Activated CD4-positive, alpha-beta T cell treated with anti-CD3 and anti-CD28 coated beads, Interleukin-2, Interleukin-6, amounts not matched to agents 100 ng/mL and 50 ng/mL, durations not matched to agents 16 hours and 8 hours (primary cell): ENCODE measurements around the gene MYBPHL.

ENCODE experiments used
- DNase-seq: peaks from one replicate; pipeline ENCODE4 v3.0.0-alpha.2; 2020

MYBPHL gene

DNA sequence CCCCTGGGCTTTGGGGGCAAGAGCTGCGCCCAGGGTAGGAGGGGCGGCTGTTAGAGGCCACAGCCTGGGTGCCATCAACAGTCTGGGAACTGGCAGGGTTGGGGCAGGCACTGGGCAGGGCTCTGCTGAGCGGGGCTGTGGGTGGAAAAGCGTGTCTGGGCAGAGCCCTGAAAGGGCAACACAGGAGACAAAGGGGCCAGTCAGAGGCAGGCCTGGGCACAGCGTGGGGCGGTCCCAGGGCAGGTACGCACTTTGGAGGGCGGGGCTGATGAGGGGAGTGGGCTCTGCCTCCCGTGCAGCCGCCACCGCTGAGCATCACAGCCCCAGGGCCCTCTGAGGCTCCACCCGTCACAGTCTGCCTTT, 43.6 kb downstream of the MYBPHL start:
- no peak for DNase-seq

DNA sequence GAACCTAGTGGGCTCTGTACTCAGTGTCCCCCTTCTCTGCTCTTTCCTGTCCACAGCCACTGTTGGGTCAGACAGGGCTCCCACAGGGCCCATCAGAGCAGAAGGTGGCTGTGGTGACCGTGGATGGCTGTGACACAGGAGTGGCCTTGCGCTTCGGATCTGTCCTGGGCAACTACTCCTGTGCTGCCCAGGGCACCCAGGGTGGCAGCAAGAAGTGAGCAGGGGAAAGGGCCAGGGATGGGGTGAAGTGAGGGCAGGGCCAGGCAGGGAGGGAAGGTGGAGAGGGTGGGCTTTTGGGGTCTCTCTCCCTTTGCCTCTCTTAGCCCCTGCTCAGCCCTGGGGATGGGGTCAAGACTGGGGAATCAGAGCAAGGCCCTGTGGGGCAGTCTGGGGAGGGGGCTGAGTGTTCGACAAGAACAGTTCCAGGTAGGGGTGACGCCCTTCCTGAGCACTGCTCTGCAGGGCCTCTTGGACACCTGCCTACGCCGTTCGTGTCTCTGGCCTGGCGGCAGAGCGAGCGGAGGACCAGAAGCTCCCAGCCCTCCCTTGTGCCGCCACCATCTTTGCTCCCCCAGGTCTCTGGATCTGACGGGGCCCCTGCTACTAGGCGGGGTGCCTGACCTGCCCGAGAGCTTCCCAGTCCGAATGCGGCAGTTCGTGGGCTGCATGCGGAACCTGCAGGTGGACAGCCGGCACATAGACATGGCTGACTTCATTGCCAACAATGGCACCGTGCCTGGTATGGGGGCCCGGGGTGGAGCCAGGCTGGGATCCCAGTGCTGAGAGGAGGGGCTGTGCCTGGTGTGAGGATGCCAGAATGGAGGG, 44.4 kb downstream of the MYBPHL start:
- no peak for DNase-seq

DNA sequence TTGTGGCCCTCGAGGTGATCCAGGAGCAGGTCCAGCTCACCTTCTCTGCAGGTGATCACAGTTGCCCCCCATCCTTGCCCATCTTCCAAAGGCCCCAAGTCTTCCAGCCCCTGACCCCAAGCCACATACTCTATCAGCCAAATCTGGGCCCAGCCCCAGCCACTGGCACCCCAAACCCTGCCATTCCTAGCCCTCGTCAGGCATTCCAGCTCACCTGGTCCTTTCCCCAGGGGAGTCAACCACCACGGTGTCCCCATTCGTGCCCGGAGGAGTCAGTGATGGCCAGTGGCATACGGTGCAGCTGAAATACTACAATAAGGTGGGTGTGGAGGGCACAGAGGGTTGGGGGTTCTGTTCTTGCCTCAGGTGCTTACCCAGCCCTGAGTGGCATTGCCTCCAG, 45.2 kb downstream of the MYBPHL start:
- no peak for DNase-seq

DNA sequence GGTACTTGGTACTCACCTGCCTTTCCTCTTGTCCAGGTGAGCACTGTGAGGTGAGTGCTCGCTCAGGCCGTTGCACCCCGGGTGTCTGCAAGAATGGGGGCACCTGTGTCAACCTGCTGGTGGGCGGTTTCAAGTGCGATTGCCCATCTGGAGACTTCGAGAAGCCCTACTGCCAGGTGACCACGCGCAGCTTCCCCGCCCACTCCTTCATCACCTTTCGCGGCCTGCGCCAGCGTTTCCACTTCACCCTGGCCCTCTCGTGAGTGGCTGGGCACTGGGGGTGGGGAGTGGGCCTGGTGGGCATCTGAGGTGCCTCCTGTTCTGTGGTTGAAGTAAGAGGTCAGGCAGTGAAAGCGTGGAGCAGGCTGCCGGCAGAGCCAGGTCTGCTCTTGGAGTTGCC, 45.8 kb downstream of the MYBPHL start:
- DNase-seq: no peak

DNA sequence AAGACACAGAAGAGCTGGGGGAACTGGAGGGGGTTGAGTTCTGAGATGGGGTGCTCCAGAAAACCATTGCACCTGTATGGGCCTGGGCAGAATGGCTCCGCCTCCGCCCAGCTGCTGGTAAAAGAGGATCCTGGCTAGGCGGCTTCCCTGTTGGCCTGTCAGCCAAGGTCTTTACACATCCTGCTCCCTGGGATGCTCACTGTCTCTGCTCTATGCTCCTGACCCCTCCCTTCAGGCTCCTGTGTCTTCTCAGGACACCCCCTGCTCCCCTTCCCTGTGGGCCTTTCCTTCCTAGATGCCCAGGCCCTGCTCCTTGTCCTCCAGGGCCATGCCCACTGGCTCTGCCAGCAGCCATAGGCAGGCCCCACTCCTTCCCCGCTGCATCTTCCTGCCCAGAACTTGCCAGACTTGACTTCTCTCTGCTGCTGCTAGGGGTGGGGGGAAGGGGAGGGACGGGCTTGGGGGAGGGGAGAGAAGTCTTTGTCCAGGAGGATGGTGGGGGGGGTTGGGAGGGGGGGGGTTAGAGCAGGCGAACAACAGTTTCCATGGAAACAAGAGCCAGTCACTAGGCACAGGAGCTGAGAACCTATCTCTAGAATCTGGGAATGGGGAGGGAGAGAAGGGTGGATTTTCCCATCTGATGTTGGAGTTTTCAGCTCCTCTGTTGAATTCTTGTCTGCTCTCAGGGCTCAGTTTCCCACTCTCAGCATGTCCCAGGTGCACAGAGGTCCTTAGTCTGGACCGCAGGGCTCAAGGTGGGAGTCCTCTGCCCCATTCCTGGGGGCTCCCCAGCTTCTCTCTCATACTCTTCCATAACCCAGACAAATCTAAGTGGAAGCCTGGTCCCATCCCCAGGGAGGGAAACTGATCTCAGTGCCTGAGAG, 46.9 kb downstream of the MYBPHL start:
- no peak for DNase-seq

DNA sequence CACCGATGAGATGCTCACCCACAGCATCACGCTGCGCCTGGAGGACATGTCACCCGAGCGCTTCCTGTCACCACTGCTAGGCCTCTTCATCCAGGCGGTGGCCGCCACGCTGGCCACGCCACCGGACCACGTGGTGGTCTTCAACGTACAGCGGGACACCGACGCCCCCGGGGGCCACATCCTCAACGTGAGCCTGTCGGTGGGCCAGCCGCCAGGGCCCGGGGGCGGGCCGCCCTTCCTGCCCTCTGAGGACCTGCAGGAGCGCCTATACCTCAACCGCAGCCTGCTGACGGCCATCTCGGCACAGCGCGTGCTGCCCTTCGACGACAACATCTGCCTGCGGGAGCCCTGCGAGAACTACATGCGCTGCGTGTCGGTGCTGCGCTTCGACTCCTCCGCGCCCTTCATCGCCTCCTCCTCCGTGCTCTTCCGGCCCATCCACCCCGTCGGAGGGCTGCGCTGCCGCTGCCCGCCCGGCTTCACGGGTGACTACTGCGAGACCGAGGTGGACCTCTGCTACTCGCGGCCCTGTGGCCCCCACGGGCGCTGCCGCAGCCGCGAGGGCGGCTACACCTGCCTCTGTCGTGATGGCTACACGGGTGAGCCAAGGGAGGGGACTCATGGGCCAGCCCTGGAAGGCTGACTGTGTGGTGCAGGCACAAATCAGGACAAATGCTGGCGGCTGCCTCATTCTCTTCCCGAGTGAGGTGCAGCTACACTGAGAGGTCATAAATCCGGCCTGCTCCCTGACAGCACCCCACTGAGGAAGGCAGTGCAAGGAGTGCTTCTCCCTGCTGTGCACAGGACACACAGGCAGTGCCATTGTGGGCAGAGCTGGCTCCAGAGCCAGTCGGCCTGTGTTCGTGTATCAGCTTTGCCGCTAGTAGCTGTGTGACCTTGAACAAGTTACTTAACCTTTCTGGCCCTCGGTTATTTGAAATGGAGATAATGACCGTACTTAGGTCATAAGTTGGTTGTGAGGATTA, 48.0 kb downstream of the MYBPHL start:
- no peak for DNase-seq

DNA sequence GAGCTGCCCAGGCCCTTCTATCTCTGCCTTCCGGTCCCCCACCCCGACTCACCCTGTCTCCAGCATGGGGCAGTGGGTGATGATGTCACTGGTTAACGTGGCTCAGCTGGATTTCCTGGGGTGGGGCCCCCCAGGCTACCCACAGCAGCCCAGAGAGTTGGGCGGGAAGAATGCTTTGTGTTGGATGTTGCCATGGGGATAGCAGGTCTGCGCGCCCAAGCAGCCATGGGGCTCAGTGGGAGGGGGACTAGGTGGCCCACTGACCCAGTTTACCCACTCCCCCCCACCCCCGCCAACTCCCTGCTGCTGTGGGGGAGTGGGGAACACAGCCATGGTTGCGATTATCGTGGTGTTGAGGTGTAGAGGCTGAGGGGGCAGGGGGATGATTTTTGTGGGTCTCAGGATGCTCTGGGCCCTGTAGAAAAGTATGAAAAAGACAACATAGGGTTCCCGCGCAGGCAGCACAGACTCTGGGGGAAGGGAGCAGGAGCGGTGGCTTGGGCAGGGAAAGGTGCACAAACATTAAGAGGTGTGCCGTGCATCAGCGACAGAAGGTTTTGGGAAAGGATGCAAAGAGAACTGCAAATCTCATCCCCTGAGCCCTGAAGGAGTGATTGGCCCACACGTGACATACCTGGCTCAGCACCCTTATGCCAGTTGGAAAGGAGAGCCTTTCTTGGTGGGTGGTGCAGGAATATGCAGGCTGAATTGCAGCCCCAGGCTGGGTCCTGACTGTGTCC, 49.0 kb downstream of the MYBPHL start:
- DNase-seq: no peak

DNA sequence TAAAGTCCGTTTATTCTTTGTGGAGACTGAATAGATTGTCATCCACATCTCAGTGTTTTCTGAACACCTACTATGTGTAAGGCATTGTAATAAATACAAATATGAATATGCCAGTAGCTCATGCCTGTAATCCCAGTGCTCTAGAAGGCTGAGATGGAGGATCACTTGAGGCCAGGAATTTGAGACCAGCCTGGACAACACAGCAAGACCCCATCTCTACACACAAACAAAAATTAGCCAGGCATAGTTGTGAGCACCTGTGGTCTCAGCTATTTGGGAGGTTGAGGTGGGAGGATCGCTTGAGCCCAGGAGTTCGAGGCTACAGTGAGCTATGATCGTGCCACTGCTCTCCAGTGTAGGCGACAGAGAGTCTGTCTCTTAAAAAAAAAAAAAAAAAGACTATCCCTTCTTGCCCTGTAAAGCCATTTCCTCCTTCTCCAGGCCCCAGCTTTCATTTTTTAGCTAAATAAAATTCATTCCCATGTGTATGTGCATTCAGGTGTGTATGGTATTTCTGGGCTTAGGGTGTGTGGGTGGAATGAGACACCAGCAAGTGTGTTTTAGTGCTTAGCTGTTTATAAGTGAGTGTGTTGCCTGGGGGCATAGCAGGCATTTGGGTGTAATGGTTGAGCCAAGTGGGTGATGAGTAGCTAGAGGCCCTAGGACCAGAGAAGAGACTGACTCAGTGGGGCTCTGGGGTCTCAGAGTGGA, 49.7 kb downstream of the MYBPHL start:
- DNase-seq: no peak

DNA sequence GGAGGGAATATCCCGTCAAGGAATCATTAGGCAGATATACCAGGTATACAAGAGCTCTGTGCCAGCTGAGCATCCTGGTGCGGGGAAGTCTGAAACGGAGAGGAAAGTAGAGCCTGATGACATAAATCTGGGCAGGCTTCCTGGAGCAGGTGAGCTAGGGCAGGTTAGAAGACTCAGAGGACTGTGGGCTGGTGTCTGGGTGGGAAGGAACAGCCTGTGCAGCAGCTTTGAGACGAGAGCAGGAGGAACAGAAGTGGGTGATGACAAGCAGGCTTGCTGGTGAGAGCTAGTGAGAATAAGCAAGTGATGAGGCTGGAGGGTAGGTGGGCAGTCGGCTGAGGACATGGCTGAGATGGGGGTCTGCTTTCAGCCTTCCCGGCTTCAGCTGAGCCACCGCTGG, 50.7 kb downstream of the MYBPHL start:
- DNase-seq: no peak

DNA sequence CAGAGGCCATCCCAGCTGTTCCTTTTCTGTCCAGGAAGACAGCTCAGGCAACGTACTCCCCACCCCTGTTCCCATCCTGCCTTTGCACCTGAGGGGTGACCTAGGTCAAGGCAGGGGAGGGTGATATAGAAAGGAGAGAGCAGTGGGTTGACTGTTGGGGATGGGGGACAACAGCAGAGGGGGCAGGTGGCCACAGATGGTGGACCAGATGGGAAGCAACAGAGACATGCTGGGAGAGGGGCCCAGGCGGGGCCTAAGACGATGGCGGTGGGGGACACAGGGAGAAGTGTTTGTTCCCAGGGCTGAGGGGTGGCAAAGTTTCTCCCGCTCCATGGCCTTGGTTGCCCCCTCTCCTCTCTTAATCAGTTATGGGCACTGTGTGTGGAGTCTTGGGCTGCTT, 51.1 kb downstream of the MYBPHL start:
- DNase-seq: no peak

DNA sequence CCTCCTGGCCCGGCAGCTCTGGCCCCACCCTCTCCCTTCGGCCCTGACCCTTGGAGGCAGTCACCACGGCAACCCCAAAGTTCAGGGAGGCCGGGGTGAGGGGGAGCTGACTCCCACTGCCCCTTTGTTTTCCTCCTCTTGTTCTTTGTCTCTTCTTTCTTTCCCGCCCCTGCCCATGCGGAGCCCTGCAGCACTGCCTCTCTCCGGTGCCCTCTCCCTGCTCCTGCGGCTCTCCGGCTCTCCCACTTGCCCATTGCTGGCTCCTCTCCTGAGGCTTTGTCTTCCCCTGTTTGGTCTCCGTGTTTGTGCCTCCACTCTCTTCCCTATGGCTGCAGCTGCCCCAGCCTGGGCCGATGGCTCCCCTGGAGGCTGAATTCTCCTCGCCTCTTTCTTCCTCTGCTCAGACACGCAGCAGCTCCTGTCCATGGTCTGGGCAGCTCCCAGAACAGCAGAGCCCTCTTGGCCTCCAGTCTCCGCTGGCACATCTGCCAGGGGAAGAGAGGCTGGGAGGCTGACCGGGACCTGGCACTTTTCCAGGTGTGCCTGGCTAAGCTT, 51.6 kb downstream of the MYBPHL start:
- DNase-seq: no peak

DNA sequence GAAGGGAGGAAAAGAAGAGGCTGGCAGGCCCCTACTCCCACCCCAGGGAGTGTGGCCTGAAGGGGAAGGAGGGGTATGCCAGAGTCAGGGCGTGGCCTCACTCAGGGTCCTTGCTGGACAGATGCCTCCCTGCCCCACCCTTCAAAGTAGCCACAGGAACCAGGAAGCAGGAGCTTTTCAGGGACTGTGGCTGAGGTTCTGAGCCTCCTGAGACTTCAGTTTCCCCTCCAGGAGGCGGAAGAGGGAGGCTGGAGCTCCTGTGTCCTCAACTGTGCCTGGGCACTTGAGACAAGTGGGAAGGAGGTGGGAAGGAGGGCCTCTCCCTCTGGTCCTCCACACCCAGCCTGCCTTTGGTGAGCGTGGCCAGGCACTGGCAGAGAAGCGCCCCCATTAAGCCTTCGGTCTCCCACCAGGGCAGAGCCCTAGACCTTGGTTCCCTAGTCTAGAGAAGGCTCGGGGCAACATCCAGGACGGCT, 52.2 kb downstream of the MYBPHL start:
- no peak for DNase-seq

DNA sequence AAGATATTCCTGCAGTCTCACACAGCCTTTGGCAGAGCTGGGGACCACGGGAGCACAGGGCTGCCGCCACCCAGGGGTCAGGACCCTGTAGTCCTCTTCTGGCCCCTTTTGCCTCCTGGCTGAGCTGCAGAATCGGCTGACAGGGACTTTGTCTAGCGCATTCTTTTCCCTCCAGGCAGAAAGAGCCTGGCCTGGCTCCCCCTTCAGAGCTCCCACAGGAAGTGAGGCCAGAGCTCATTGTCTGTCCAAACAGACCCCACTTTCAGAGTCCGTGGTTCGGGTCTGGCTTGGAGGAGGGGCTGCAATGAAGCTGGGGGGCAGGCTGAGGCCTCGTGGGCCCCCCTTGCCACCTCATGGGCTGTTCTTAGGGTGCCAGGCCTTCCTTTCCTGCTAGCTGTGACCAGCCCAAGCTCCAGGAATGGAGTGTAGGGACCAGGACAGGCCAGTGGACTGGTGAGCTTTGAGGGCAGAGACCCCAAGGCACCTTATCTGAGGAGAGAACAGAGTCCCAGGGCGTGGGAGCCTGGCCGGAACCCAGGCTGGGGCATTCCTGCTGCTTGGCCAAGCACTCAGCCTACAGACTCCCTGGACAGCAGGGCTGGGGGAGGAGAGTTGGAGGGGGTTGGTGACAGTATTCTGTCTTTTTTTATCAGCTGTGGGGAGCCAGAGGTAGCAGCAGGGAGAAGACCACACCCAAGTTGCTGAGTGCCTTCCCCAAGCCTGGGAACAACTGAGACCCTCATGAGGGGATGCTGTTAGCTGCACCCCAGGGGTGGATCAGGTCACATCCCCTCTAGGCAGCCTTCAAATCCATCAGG, 52.8 kb downstream of the MYBPHL start:
- DNase-seq: no peak

DNA sequence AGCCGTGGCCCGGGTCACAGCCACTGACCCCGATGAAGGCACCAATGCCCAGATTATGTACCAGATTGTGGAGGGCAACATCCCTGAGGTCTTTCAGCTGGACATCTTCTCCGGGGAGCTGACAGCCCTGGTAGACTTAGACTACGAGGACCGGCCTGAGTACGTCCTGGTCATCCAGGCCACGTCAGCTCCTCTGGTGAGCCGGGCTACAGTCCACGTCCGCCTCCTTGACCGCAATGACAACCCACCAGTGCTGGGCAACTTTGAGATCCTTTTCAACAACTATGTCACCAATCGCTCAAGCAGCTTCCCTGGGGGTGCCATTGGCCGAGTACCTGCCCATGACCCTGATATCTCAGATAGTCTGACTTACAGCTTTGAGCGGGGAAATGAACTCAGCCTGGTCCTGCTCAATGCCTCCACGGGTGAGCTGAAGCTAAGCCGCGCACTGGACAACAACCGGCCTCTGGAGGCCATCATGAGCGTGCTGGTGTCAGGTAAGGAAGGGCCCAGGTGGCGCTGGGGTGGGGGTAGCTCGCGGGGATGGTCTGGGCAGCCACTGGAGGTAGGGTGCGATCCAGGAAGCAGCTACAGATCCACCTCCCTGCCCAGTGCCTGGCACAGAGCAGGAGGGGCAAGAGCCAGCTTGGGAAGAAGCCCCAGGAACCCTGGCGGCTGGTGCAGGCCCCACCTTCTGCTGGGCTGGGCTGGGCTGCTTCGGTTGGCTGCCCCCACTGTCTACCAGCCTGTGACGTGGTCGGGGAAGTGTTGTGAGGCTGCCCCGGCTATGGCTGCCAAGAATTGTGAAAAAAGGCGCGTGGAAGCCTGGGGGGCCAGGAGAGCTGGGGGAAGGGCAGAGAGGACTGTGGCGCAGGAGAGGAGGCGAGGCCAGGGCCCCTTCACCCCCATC, 53.7 kb downstream of the MYBPHL start:
- no peak for DNase-seq

DNA sequence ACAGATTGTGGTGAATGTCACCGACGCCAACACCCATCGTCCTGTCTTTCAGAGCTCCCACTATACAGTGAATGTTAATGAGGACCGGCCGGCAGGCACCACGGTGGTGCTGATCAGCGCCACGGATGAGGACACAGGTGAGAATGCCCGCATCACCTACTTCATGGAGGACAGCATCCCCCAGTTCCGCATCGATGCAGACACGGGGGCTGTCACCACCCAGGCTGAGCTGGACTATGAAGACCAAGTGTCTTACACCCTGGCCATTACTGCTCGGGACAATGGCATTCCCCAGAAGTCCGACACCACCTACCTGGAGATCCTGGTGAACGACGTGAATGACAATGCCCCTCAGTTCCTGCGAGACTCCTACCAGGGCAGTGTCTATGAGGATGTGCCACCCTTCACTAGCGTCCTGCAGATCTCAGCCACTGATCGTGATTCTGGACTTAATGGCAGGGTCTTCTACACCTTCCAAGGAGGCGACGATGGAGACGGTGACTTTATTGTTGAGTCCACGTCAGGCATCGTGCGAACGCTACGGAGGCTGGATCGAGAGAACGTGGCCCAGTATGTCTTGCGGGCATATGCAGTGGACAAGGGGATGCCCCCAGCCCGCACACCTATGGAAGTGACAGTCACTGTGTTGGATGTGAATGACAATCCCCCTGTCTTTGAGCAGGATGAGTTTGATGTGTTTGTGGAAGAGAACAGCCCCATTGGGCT, 54.5 kb downstream of the MYBPHL start:
- no peak for DNase-seq

DNA sequence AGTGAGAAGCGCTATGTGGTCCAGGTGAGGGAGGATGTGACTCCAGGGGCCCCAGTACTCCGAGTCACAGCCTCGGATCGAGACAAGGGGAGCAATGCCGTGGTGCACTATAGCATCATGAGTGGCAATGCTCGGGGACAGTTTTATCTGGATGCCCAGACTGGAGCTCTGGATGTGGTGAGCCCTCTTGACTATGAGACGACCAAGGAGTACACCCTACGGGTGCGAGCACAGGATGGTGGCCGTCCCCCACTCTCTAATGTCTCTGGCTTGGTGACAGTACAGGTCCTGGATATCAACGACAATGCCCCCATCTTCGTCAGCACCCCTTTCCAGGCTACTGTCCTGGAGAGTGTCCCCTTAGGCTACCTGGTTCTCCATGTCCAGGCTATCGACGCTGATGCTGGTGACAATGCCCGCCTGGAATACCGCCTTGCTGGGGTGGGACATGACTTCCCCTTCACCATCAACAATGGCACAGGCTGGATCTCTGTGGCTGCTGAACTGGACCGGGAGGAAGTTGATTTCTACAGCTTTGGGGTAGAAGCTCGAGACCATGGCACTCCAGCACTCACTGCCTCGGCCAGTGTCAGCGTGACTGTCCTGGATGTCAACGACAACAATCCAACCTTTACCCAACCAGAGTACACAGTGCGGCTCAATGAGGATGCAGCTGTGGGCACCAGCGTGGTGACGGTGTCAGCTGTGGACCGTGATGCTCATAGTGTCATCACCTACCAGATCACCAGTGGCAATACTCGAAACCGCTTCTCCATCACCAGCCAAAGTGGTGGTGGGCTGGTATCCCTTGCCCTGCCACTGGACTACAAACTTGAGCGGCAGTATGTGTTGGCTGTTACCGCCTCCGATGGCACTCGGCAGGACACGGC, 55.3 kb downstream of the MYBPHL start:
- no peak for DNase-seq
